Vagina (tissue), 2 donors: ENCODE data around the gene CTNNBL1. TPM values are rescaled to one million over a fixed set of nuclear protein-coding genes. Genes with fewer than 3 reads are reported as not detected.

ENCODE experiments used
- DNase-seq, 2 donors: peaks; one replicate each; pipeline ENCODE4 v3.0.0-alpha.2; 2017; ENCODE audit errors: extremely low spot score in 2 of 2
- H3K27ac ChIP-seq: fragments of 200-600 bp; sonication (generic); one replicate; pipeline ENCODE4 v1.5.1; 2019
- H3K27me3 ChIP-seq: fragments of 200-600 bp; sonication (generic); one replicate; pipeline ENCODE4 v1.5.1; 2019
- H3K36me3 ChIP-seq, 2 donors: fragments of 200-600 bp; sonication (generic); one replicate each; pipeline ENCODE4 v1.5.1; 2017 to 2019
- H3K4me1 ChIP-seq: fragments of 200-600 bp; sonication (generic); one replicate; pipeline ENCODE4 v1.5.1; 2019
- H3K4me3 ChIP-seq, 2 donors: fragments of 200-600 bp; sonication (generic); 1 replicate in 1 of 2; 2 replicates in 1 of 2; pipeline ENCODE4 v1.5.1; 2016 to 2019
- H3K9me3 ChIP-seq: fragments of 200-600 bp; sonication (generic); one replicate; pipeline ENCODE4 v1.5.1; 2019
- POLR2A ChIP-seq, 2 donors: fragments of 450-650 bp; IDR thresholded peaks; one replicate each; pipeline ENCODE4 v1.6.1; 2017; ENCODE audit warnings: antibody characterized with exemption in 2 of 2, mild to moderate bottlenecking in 2 of 2, moderate library complexity in 2 of 2
- POLR2AphosphoS5 ChIP-seq, 2 donors: sonication (generic); formaldehyde crosslinking; IDR thresholded peaks; one replicate each; pipeline ENCODE4 v1.9.0; 2017; ENCODE audit warnings: antibody characterized with exemption in 2 of 2, mild to moderate bottlenecking in 2 of 2, low read depth in 1 of 2; ENCODE audit not compliant: insufficient read depth in 1 of 2
- intact Hi-C: fragments of 100-400 bp; cut with DNase I; formaldehyde crosslinking; loops from one replicate; pipeline ENCODE4 v1.15.1; 2023
- total RNA-seq: library from RNA; depleted of rRNA; stranded (reverse); fragments of >200 nt; gene quantifications from one replicate; pipeline ENCODE4 v1.2.3, GENCODE V29; 2016
- TF ChIP-seq, protein P1 (sequence below), 3 experiments: fragments of 450-650 bp in 2 of 3; fragments of 200-600 bp in 1 of 3; sonication (generic) in 1 of 3; IDR thresholded peaks; one replicate each; pipeline ENCODE4 v1.5.1; 2017 to 2019; ENCODE audit warnings: antibody characterized with exemption in 3 of 3, mild to moderate bottlenecking in 2 of 3, moderate library complexity in 2 of 3

The CTNNBL1 gene
- total RNA-seq, 1 donor from 2014 or later = 40.3 TPM

DNA sequence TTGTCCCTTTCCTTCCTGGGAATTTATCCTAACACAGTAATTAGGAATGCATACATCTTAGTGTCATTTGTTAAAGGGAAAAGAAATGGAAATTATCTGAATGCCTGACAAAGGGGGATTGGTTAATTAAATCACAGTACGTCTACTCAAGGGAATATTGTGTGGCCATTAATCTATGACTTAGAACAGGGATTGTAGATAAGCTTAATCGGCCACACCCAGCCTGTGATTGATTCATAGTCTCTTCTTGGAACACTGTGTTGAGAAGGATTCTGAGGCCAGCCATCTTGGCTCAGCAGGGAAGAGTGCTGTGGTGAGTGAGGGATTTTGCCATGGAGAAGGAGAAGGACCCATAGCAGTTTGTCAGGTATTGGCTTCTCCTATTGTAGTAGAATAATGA is 50.5 kb downstream of the CTNNBL1 start:
- Histone ChIP-seq H3K4me3 (no peak overlapping the region), H3K9me3 (no peaks in the 10 kb centered on the region), H3K27ac (no peak overlapping the region), H3K27me3 (no peaks in the 10 kb centered on the region), H3K4me1 (peaks cover 8% of the 10 kb centered on the region), H3K36me3 (peaks cover 0 to 13% of the 10 kb centered on the region in 2 donors)
- no peak for TF ChIP-seq POLR2A (IDR thresholded peaks at IDR 0.05)
- TF ChIP-seq, protein P1, sequence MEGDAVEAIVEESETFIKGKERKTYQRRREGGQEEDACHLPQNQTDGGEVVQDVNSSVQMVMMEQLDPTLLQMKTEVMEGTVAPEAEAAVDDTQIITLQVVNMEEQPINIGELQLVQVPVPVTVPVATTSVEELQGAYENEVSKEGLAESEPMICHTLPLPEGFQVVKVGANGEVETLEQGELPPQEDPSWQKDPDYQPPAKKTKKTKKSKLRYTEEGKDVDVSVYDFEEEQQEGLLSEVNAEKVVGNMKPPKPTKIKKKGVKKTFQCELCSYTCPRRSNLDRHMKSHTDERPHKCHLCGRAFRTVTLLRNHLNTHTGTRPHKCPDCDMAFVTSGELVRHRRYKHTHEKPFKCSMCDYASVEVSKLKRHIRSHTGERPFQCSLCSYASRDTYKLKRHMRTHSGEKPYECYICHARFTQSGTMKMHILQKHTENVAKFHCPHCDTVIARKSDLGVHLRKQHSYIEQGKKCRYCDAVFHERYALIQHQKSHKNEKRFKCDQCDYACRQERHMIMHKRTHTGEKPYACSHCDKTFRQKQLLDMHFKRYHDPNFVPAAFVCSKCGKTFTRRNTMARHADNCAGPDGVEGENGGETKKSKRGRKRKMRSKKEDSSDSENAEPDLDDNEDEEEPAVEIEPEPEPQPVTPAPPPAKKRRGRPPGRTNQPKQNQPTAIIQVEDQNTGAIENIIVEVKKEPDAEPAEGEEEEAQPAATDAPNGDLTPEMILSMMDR (IDR thresholded peaks at IDR 0.05) = no peak
- TF ChIP-seq POLR2AphosphoS5 (IDR thresholded peaks at IDR 0.05; ENCODE audit: insufficient read depth in 1 of 2, low read depth in 1 of 2) = no peak
- no peak for DNase-seq
- intact Hi-C loops = no loop called here

GRCh38 chr20:37745553-37745952 is 51.7 kb downstream of the CTNNBL1 start:
- no peak overlapping the region for H3K27ac ChIP-seq
- peaks cover 8% of the 10 kb centered on the region for H3K4me1 ChIP-seq
- no peak for DNase-seq
- H3K27me3 ChIP-seq = no peaks in the 10 kb centered on the region
- H3K9me3 ChIP-seq = no peaks in the 10 kb centered on the region
- TF ChIP-seq, protein P1 (IDR thresholded peaks at IDR 0.05) = no peak
- TF ChIP-seq POLR2A (IDR thresholded peaks at IDR 0.05) (no peak), POLR2AphosphoS5 (IDR thresholded peaks at IDR 0.05; ENCODE audit: insufficient read depth in 1 of 2, low read depth in 1 of 2) (no peak)
- intact Hi-C loops = no loop called here
- peaks cover 0 to 7% of the 10 kb centered on the region in 2 donors for H3K36me3 ChIP-seq
- no peak overlapping the region for H3K4me3 ChIP-seq

GRCh38 chr20:37748015-37748414 is 54.2 kb downstream of the CTNNBL1 start:
- no peak for TF ChIP-seq POLR2A (IDR thresholded peaks at IDR 0.05)
- no peak for TF ChIP-seq POLR2AphosphoS5 (IDR thresholded peaks at IDR 0.05; ENCODE audit: insufficient read depth in 1 of 2, low read depth in 1 of 2)
- TF ChIP-seq, protein P1 (IDR thresholded peaks at IDR 0.05) = no peak
- Histone ChIP-seq H3K36me3 (peaks cover 0 to 7% of the 10 kb centered on the region in 2 donors), H3K27ac (no peak overlapping the region), H3K4me3 (no peak overlapping the region), H3K9me3 (no peaks in the 10 kb centered on the region), H3K4me1 (no peaks in the 10 kb centered on the region), H3K27me3 (no peaks in the 10 kb centered on the region)
- intact Hi-C loops = no loop called here
- no peak for DNase-seq

DNA sequence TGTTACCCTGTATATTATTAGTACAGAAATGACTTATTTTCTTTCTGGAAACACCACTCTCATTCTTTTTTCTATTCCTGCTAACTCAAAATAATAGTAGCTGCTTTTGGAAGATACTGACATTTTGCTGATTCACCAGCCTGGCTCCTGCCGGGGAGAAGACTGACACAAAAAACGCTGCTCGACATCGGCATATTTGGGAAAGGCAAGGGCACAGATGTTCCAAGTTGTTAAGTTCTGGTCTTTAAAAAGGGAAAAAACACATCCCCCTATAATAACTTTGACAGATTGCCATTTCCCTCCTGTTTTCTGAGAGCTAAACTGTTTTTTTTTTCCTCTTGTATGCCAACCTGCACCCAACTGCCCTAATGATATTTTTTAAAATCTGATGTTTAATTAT is 55.4 kb downstream of the CTNNBL1 start:
- Histone ChIP-seq H3K4me1 (no peaks in the 10 kb centered on the region), H3K4me3 (no peak overlapping the region), H3K36me3 (peaks cover 0 to 7% of the 10 kb centered on the region in 2 donors), H3K27ac (no peak overlapping the region), H3K9me3 (no peaks in the 10 kb centered on the region), H3K27me3 (no peaks in the 10 kb centered on the region)
- intact Hi-C loops = no loop called here
- TF ChIP-seq POLR2A (IDR thresholded peaks at IDR 0.05) (no peak), POLR2AphosphoS5 (IDR thresholded peaks at IDR 0.05; ENCODE audit: insufficient read depth in 1 of 2, low read depth in 1 of 2) (no peak)
- TF ChIP-seq, protein P1 (IDR thresholded peaks at IDR 0.05) = no peak
- DNase-seq = no peak

- DNase-seq = no peak
- no peaks in the 10 kb centered on the region for H3K4me1 ChIP-seq
- H3K36me3 ChIP-seq = peaks cover 0 to 7% of the 10 kb centered on the region in 2 donors
- TF ChIP-seq POLR2A (IDR thresholded peaks at IDR 0.05) = no peak
- TF ChIP-seq POLR2AphosphoS5 (IDR thresholded peaks at IDR 0.05; ENCODE audit: insufficient read depth in 1 of 2, low read depth in 1 of 2) = no peak
- TF ChIP-seq, protein P1 (IDR thresholded peaks at IDR 0.05) = no peak
- H3K9me3 ChIP-seq = no peaks in the 10 kb centered on the region
- H3K4me3 ChIP-seq = no peak overlapping the region
- no peak overlapping the region for H3K27ac ChIP-seq
- intact Hi-C loops = no loop called here
- no peaks in the 10 kb centered on the region for H3K27me3 ChIP-seq
Observed at GRCh38 chr20:37749620-37750403, 56.0 kb downstream of the CTNNBL1 start.
